ENCODE measurements around the gene IGSF21.
"Not testable (repeated sequence)": the region's sequence is repeated elsewhere in the genome, so short reads cannot be mapped to it uniquely, and the experiment has no call there.

The IGSF21 gene

GRCh38 chr1:18404460-18404859 lies 296.9 kb downstream of the IGSF21 start:
- no peak for DNase-seq (ENCODE audit: low spot score)

DNA sequence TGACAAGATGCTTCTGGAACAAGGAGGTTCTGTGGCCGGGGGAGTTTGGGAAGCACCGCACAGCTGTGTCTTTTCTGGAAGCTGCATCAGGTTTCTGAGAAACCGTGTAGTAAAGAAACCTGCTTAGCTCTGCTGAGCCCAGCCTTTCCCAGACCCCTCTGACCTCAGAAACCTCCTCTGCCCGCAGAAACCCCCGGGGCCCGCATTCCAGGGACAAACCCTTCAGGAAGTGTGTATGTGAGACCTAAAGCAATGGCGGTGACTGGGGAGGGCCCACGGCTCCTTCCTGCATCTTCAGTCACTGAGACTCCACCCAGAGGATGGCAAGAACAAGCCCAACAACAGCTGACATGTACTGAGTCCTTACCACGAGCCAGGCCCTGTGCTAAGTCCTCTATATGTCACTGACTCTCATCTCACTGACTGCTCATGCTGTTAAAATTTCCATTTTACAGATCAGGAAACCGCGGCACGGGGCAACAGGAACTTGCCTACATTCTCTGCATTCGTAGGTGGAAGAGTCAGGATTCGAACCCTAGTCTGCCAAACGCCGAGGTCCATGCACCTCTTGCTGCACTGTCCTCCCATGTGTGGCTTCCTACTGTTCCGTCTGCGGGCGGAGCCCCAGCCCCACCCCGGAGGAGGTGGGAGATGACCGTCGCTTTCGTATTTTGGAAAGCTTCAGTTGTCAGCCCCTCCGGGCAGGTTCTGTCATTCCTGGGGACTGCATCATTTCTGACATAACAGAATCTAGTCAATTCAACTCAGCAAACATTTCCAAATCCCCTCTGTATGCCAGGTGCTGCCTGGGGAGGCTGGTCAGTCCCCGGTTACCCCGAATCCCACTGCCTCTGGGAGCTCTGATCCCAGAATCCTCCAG lies 299.8 kb downstream of the IGSF21 start:
- no peak for DNase-seq (ENCODE audit: low spot score)

- no peak for DNase-seq (ENCODE audit: low spot score)
Observed at GRCh38 chr1:18408656-18409370, 301.2 kb downstream of the IGSF21 start.

DNA sequence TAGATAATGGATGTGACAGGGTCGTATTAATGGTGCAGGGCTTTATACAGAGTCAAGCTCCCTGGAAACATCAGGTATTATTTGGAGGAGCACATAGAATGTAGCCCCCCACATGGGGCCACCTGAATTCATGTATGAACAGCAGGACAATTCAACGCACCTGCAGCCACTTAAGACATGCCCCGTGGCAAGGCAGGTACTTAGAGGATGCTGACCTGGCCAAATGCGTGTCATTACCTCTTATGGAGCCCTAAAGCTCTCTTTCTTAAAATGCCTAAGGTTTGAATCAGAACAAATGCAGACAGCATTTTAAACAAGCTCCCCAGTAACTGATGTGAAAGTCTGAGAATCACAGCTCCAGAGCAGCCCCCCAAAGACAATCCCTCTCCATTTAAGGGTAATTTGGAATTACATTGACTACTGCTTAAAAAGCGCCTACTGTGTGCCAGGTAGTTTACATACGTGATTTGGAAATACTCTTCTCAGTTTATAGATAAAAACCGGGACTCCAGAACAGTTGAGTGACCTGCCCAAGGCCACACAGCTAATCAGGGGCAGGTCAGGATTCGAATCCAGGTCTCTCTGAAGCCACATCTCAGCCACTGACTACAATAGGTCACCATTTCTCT lies 302.1 kb downstream of the IGSF21 start:
- DNase-seq (ENCODE audit: low spot score): no peak

DNA sequence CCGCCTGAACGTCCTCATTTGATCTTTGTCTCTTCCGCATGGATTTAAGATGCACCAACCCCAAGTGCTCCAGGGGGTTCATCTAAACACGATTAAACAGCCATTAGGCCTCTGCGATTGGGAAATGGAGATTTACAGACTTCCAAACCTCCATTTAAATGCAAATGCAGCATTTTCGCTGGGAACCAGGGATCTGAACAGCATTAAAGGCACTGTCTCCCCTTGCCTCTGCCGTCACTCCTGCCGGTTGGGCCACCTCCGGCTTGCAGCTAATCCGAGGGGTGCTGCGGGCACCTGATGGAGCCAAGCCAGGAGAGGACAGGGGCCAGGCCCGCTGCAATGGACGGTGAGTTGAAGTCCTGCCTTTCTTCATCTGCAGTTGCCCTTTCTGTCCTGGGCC lies 302.8 kb downstream of the IGSF21 start:
- no peak for DNase-seq (ENCODE audit: low spot score)

GRCh38 chr1:18411321-18411720 lies 303.7 kb downstream of the IGSF21 start:
- no peak for DNase-seq (ENCODE audit: low spot score)

DNA sequence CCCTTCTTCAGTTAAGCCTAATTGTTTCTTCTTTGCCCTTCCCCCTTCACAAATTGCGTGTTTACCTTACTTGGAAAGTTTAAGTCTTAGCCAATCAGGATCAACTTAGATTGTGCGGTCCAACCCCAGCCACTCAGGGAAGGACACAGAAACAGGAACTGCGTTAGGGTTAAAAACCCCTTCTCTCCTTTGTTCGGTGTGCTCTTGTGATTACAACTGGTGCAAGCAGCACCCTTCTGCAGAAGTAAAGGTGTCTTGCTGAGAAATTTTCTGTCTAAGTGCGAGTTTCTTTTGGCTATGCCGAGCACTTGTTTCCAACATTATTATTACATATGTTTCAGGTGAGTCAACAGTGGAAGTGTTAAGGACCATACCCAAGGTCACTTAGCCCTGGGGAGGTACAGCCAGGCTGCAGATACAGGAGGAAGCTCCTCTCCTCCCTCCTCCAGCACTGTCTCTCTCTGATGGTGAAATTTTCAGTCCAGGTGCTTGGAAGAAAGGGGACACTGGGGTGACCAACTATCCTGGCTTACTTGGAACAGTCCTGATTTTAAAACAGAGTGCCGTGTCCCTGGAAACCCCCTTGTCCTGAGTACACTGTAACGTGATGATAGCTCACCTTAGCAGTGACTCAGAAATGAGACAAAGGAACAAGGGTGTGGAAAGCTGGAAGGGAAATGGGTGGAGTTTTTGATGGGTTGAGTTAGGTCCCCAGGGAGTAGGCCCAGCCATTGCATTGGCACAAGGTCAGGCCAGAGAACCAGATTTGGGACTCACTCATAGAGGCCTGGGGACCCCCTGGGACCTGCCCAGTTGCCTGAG lies 304.4 kb downstream of the IGSF21 start:
- no peak for DNase-seq (ENCODE audit: low spot score)

DNA sequence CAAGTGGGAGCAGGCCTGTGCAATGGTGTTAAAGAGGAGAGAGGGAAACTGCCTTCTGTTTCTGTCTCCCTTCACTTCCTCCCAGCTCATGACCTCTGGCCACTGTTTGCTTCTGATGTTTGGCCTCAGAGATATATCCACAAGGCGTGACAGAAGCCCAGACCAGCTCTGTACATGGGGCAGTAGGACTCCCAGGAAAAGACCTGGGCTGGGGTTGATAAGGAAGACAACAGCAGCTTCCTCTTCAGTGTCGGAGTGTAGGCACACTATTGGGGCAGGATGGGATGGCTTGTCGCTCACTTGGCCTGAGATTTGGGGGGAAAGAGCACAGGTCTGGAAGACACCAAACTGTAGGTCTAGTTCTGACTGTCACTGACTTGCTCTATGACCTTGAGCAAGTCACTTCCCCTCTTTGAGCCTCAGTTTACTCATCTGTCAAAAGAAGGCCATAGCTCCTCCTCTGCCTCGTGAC lies 305.3 kb downstream of the IGSF21 start:
- DNase-seq (ENCODE audit: low spot score): no peak

GRCh38 chr1:18413541-18414305 lies 306.1 kb downstream of the IGSF21 start:
- no peak for DNase-seq (ENCODE audit: low spot score)

DNA sequence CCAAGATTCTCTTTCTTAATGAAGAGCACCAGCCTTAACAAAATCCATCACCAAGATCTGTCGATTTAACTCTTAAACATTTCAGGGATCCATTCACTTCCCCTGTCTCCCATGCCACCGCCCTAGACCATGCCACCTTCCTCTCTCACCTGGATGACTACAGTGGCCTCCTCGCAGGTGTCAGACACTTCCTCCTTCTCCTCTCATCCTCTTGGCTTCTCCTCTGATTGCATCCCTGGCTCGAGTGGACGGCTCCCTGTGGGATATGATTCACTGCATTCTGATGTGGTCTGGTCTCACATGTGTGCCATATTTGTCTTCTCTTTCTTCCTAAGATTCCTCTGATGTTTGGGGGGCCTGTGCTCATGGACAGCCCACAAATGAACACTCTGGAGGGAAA lies 306.7 kb downstream of the IGSF21 start:
- no peak for DNase-seq (ENCODE audit: low spot score)

GRCh38 chr1:18414872-18415447 lies 307.4 kb downstream of the IGSF21 start:
- no peak for DNase-seq (ENCODE audit: low spot score)

DNA sequence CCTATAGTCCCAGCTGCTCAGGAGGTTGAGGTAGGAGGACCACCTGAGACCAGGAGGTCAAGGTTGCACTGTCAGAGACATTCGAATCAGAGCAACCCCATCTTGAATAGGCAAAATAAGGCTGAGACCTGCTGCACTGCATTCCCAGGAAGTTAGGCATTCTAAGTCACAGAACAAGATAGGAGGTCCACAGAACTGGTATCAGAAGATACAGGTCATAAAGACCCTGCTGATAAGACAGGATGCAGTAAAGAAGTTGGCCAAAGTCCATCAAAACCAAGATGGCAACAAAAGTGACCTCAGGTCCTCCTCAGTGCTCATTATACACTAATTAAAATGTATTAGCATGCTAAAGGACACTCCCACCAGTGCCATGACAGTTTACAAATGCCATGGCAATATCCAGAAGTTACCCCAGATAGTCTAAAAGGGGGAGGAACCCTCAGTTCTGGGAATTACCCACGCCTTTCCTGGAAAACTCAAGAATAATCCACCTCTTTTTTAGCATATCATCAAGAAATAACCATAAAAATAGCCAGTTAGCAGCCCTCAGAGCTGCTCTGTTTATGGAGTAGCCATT lies 307.9 kb downstream of the IGSF21 start:
- DNase-seq (ENCODE audit: low spot score): no peak

DNA sequence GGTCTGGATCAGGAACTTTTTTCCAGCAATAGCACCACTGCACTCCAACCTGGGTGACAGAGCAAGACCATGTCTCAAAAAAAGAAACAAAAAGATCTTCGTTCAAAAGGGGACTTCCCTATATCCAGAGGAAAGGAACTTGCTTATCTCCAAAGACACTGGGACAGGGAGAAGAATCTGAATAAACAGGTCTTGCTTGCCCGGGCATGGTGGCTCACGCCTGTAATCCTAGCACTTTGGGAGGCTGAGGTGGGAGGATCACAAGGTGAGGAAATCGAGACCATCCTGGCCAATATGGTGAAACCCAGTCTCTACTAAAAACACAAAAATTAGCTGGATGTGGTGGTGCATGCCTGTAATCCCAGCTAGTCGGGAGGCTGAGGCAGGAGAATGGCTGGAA lies 308.5 kb downstream of the IGSF21 start:
- not testable (repeated sequence) for DNase-seq (ENCODE audit: low spot score)

DNA sequence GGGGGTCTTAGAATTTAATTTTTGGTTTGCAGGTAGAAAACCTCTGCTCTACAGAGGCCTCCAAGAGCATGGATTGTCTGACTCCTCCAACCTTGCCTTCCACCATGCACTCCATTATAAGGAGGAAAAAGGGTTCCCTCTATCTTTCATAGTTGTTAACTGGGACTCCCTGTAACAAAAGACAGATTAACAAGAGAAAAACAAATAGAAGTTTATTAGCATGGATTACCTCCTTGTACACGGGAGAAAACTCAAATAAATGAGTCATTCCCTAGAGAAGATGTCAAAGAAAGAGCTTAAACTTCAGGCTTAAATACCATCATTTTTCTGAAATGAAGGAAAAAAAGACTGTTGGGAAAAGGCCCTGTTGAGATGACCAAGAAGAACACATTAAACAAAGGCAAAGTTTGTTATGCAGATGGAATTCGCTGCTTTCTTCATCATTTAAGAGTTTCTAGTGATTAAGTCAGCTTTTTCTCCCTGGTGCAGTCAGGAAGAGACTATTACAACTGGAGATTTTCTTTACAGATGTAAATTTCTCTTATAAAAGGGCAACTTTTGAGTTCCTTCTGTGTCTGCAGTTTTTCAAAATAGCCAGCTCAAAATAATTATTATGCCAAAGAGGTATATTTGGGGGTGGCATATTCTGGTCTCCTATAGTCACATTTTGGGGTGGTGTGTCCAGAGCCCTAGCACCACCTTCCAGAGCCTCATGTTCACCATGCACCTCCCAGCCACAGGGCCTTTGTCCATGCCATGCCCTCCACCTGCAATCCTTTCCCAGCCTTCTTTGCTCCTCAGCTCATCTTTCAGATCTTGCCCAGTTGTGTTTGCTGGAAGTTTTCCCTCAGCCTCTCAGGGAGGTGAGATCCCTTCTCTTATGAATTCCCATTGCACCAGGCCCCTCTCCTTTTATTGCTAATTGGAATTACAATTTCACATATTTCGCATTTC lies 310.0 kb downstream of the IGSF21 start:
- no peak for DNase-seq (ENCODE audit: low spot score)

DNA sequence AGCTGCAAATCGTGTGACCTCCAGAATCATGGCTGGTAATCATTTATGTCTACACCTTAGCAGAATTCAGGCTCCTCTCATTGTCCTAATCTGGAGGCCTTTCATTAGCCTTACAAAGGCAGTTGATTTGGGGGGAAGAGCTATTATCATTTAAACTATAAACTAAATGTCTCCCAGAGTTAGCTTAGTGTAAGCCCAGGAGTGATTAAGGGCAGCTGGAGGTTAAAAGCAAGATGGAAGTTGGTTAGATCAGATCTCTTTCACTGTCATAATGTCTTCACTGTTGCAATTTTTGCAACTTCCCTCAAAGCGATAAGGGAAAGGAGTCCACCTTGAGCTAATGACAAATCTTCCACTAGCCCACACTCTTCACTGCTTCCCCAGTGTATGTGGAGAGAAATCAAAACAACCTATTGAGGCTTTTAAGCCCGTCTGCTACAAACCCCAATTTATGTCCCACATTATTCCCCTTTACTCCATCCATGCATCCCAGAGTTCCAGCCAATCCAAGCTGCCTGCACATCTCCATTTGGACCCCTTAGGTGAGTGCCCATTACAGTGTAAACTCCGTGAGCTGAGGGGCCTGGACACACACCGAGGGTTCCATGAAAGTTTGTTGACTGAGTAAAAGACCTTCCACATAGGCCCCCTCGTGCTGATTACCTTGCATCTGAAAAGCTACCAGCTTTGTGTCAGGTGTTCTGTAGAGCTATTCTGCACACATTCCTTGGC lies 311.7 kb downstream of the IGSF21 start:
- DNase-seq (ENCODE audit: low spot score): no peak

GRCh38 chr1:18419845-18420184 lies 312.2 kb downstream of the IGSF21 start:
- no peak for DNase-seq (ENCODE audit: low spot score)

- DNase-seq (ENCODE audit: low spot score): no peak
Observed at GRCh38 chr1:18422076-18422777, 314.6 kb downstream of the IGSF21 start.

- DNase-seq (ENCODE audit: low spot score): no peak
Observed at GRCh38 chr1:18422954-18423353, 315.4 kb downstream of the IGSF21 start.
